22Rv1 (cell line): ENCODE results near the gene DSTYK.

ENCODE experiments used
- CTCF ChIP-seq: fragments of 450-650 bp; IDR thresholded peaks from 2 replicates; pipeline ENCODE4 v1.5.1; 2017; ENCODE audit warnings: mild to moderate bottlenecking
- ZFX ChIP-seq: fragments of 450-650 bp; IDR thresholded peaks from 2 replicates; pipeline ENCODE4 v1.6.1; 2017; ENCODE audit warnings: antibody characterized with exemption, borderline replicate concordance

- TF ChIP-seq CTCF = no peak
- TF ChIP-seq ZFX = no peak
These were observed 6.4 kb downstream of the DSTYK start for GRCh38 chr1:205205055-205205454.
